Activated CD8-positive, alpha-beta T cell treated with anti-CD3 and anti-CD28 coated beads for 36 hours (primary cell): Measurements from ENCODE around the gene RECK. TPM values are rescaled to one million over a fixed set of nuclear protein-coding genes. Genes with fewer than 3 reads are reported as not detected.

ENCODE experiments used
- ATAC-seq: fragments of 200-7000 bp; cut with Tn5 transposase; one replicate; pipeline ENCODE4 v1.10.0; 2021; ENCODE audit warnings: mild to moderate bottlenecking, moderate library complexity
- CTCF ChIA-PET: fragments of 350-600 bp; sonication (Branson Sonifier 250); formaldehyde crosslinking; loops from one replicate; lab custom pipeline; 2021; ENCODE audit warnings: antibody characterized with exemption; lab: Charles Lee
- POLR2A ChIA-PET: fragments of 350-600 bp; sonication (Branson Sonifier 250); formaldehyde crosslinking; loops from one replicate; lab custom pipeline; 2021; ENCODE audit warnings: antibody characterized with exemption; lab: Charles Lee
- DNase-seq: peaks from one replicate; pipeline ENCODE4 v3.0.0-alpha.2; 2020
- H3K27ac Mint-ChIP-seq: one replicate; pipeline ENCODE4 v1.8.0; 2021; ENCODE audit warnings: mild to moderate bottlenecking, mixed read lengths
- H3K27me3 Mint-ChIP-seq: one replicate; pipeline ENCODE4 v1.8.0; 2021; ENCODE audit warnings: mixed read lengths
- H3K36me3 Mint-ChIP-seq: one replicate; pipeline ENCODE4 v1.8.0; 2021; ENCODE audit warnings: low read depth, mixed read lengths
- H3K4me1 Mint-ChIP-seq: one replicate; pipeline ENCODE4 v1.8.0; 2021; ENCODE audit warnings: low read depth, mixed read lengths
- H3K4me3 Mint-ChIP-seq: one replicate; pipeline ENCODE4 v1.8.0; 2021; ENCODE audit warnings: mild to moderate bottlenecking, moderate library complexity, mixed read lengths
- H3K9me3 Mint-ChIP-seq: one replicate; pipeline ENCODE4 v1.8.0; 2021; ENCODE audit warnings: mixed read lengths
- intact Hi-C: fragments of 100-400 bp; cut with micrococcal nuclease; formaldehyde crosslinking; loops from one replicate; pipeline ENCODE4 v1.10.0; 2022
- total RNA-seq, 2 experiments: library from RNA; stranded (reverse); gene quantifications; one replicate each; pipeline ENCODE4 v1.2.3, GENCODE V29; 2021
- TF ChIP-seq, protein P1 (sequence below): fragments of 200-600 bp; IDR thresholded peaks from one replicate; pipeline ENCODE4 v1.8.0; 2022; ENCODE audit warnings: antibody characterized with exemption, mild to moderate bottlenecking

The RECK gene
- total RNA-seq, 2 experiments from 2014 or later, result 5.3 to 6.5 TPM

DNA sequence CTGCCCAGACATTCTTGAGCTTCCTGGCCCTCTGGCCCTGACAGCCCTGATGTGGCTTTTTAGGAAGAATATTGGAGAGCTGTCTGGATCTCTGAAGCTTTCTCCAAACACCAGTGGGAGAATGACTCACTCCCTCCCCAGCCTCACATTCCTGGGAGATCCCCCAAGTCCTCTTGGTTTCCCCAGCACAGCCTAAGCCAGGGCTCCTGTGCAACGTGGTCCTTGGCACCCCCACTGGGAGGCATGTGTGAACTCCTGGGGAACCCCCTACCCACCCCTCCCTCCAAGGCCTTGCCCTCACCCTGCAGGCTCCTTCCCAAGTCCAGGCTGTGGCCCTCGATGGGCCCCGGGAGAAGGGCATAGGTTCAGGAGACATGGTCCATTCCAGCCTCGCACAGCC lies 112.5 kb downstream of the RECK start:
- ChIA-PET CTCF (interaction anchor here (0.8 to 2.2 kb wide), 10 partner anchors 9 to 140 kb away, joined by 3 to 7 read pairs (median 6); no protein-coding TSS in a partner anchor), POLR2A (interaction anchor here (0.7 to 4.9 kb wide), 6 partner anchors 10 to 84 kb away, joined by 3 to 23 read pairs (median 8); partner anchors contain the start of genes CLTA and GLIPR2)
- H3K9me3 Mint-ChIP-seq, result peaks cover 13% of the 10 kb centered on the region
- ATAC-seq, result no peak
- intact Hi-C loops, result no loop called here
- H3K27me3 Mint-ChIP-seq, result no peaks in the 10 kb centered on the region
- H3K36me3 Mint-ChIP-seq, result peaks cover 31% of the 10 kb centered on the region
- H3K4me1 Mint-ChIP-seq, result peaks cover 83% of the 10 kb centered on the region
- H3K27ac Mint-ChIP-seq, result no peak overlapping the region
- TF ChIP-seq, protein P1, sequence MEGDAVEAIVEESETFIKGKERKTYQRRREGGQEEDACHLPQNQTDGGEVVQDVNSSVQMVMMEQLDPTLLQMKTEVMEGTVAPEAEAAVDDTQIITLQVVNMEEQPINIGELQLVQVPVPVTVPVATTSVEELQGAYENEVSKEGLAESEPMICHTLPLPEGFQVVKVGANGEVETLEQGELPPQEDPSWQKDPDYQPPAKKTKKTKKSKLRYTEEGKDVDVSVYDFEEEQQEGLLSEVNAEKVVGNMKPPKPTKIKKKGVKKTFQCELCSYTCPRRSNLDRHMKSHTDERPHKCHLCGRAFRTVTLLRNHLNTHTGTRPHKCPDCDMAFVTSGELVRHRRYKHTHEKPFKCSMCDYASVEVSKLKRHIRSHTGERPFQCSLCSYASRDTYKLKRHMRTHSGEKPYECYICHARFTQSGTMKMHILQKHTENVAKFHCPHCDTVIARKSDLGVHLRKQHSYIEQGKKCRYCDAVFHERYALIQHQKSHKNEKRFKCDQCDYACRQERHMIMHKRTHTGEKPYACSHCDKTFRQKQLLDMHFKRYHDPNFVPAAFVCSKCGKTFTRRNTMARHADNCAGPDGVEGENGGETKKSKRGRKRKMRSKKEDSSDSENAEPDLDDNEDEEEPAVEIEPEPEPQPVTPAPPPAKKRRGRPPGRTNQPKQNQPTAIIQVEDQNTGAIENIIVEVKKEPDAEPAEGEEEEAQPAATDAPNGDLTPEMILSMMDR, result no peak
- no peak overlapping the region for H3K4me3 Mint-ChIP-seq
- DNase-seq, result no peak

DNA sequence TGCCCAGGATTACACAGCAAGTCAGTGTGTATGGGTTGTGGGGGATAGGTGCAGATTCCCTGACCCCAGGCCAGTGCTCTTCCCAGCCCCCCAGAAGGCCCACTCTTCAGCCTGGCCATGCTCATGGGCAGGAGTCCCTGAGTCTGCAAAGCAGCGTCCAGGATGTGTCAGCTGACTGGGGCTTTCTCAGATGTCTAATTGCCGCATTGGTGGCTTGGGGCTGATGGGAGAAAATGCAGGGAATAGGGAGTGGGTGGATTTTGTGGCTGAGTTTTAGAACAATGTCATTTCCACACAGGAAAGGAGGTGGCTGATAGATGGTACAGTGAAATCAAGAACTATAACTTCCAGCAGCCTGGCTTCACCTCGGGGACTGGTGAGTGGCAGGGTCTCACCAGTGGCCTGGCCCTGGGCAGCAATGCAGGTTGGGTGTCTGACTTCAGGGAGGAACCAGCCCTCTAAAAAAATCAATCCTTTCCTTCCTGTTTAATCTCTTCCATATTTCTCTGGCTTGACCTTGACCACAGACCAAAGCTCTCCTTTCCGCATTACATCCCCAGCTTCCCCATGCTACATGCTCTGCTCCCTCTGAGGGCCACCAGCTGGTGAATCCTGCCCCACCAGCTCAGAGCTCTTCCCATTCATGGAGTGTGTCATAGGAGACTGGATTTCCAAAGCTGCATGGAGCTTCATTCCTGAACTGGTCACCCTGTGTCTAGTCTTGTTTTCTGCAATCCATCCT lies 114.0 kb downstream of the RECK start:
- DNase-seq (no peak), ATAC-seq (no peak)
- ChIA-PET CTCF (interaction anchor here (1.0 to 2.1 kb wide), 6 partner anchors 11 to 48 kb away, joined by 3 to 16 read pairs (median 6); partner anchors contain the start of gene GLIPR2), POLR2A (interaction anchor here (0.7 to 4.9 kb wide), 6 partner anchors 8 to 122 kb away, joined by 3 to 25 read pairs (median 5); partner anchors contain the start of genes CLTA and GLIPR2)
- Mint-ChIP-seq H3K27ac (peak overlapping the region; percentile 89), H3K36me3 (peaks cover 21% of the 10 kb centered on the region), H3K27me3 (no peaks in the 10 kb centered on the region), H3K4me3 (peak overlapping the region; percentile 61), H3K4me1 (peaks cover 70% of the 10 kb centered on the region), H3K9me3 (peaks cover 7% of the 10 kb centered on the region)
- TF ChIP-seq, protein P1, result no peak
- intact Hi-C loops, result no loop called here

DNA sequence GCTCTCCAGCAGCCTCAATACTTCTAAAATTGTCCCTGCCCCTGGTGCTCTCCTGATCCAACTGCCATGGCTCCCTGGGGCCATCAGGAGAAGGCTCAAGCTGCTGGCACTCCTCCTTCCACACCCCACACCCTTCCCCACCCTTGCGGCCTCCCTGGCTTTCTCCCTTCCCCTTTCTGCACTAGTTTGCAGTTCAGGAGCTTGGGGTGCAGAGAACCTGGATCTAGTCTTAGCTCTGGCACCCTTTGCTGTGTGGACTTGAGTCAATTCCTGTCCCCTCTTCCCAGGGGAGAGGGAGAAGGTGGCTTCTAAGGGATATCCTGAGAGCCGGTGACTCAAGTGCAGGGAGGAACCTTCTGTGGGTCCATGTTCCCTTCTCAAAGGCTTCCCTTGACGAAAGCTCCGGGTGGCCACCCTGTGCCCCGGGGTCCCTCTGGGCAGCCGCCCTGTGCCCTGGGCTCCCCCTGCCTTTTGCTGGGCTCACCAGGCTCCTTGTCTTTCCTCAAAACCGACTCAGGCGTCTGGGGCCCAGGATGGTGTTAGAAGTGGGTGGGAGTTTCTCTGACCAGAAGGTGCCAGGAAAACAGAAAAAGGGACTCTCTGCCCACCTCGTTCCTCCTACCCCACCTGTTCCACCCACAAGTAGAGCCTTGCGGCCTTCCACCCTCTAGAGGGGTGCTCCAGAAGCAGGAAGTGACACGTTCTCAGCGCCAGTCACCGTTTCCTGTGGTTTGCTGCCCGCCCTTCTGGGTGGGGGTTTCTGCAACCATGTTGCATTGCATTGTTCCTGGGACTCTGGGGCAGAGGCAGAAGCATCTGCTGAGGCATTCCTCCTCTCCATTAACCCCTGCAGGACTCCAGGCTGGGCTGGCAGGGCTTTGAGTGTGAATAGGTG lies 114.8 kb downstream of the RECK start:
- peak overlapping the region; percentile 89 for H3K27ac Mint-ChIP-seq
- peak; percentile 95 for DNase-seq
- intact Hi-C loops, result no loop called here
- TF ChIP-seq, protein P1, result no peak
- ChIA-PET POLR2A (interaction anchor here (0.7 to 4.9 kb wide), 7 partner anchors 9 to 123 kb away, joined by 3 to 25 read pairs (median 3); partner anchors contain the start of genes CLTA and GLIPR2), CTCF (interaction anchor here (1.0 to 2.1 kb wide), 9 partner anchors 11 to 143 kb away, joined by 3 to 16 read pairs (median 4); partner anchors contain the start of genes CLTA and GLIPR2)
- H3K4me1 Mint-ChIP-seq, result peaks cover 64% of the 10 kb centered on the region
- no peaks in the 10 kb centered on the region for H3K9me3 Mint-ChIP-seq
- H3K36me3 Mint-ChIP-seq, result peaks cover 17% of the 10 kb centered on the region
- H3K4me3 Mint-ChIP-seq, result peak overlapping the region; percentile 61
- peak; percentile 93 for ATAC-seq
- H3K27me3 Mint-ChIP-seq, result no peaks in the 10 kb centered on the region

DNA sequence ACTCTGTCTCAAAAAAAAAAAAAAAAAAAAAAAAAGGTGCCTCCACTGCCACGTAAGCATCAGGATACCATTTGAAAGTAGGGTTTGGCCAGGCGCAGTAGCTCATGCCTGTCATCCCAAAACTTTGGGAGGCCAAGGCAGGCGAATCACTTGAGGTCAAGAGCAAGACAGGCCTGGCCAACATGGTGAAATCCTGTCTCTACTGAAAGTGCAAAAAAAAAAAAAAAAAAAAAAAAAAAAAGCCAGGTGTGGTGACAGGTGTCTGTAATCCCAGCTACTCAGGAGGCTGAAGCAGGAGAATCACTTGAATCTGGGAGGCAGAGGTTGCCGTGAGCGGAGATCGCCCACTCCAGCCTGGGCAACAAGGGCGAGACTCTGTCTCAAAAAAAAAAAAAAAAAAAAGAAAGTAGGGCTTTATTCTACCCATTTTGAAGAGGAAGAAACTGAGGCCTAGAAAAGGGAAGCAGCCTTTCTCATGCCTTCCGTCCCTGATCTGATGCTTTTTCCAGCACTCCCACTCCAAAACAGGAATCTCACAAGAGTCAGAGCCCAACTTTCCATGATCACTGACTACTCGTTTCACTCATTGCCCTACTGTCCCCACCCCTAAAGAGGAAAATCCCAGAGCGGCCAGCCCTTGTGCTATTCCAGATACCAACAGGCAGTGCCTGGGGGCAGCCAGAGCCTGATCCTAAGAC lies 116.2 kb downstream of the RECK start:
- peaks cover 54% of the 10 kb centered on the region for H3K4me1 Mint-ChIP-seq
- ChIA-PET CTCF (interaction anchor here (1.2 to 2.1 kb wide), 5 partner anchors 11 to 144 kb away, joined by 3 to 16 read pairs (median 3); partner anchors contain the start of gene CLTA), POLR2A (interaction anchor here (1.9 to 4.9 kb wide), 3 partner anchors 10 to 38 kb away, joined by 7 to 25 read pairs (median 23); partner anchors contain the start of genes CLTA and GLIPR2)
- H3K36me3 Mint-ChIP-seq, result peaks cover 12% of the 10 kb centered on the region
- H3K4me3 Mint-ChIP-seq, result no peak overlapping the region
- DNase-seq (no peak), ATAC-seq (no peak)
- TF ChIP-seq, protein P1, result no peak
- H3K27me3 Mint-ChIP-seq, result no peaks in the 10 kb centered on the region
- peak overlapping the region; percentile 58 for H3K27ac Mint-ChIP-seq
- intact Hi-C loops, result no loop called here
- no peaks in the 10 kb centered on the region for H3K9me3 Mint-ChIP-seq
